Neuronal stem cell (in vitro differentiated cells): Measurements from ENCODE around the gene PDGFC. TPM values are rescaled to one million over a fixed set of nuclear protein-coding genes. Genes with fewer than 3 reads are reported as not detected.

Experiments used
- DNase-seq: peaks from one replicate; pipeline ENCODE4 v3.0.0-alpha.2; 2013; ENCODE audit warnings: low spot score
- H2AFZ ChIP-seq: one replicate; pipeline ENCODE4 v1.6.1; 2013; ENCODE audit warnings: mild to moderate bottlenecking, low read length, inconsistent platforms
- H2AK5ac ChIP-seq: 2 replicates; pipeline ENCODE4 v1.6.1; 2013; ENCODE audit warnings: low read depth, mild to moderate bottlenecking, inconsistent platforms, low read length, moderate library complexity, mixed read lengths
- H2BK120ac ChIP-seq: 2 replicates; pipeline ENCODE4 v1.6.1; 2013; ENCODE audit warnings: low read depth, mild to moderate bottlenecking, inconsistent platforms, low read length, moderate library complexity, mixed read lengths
- H2BK12ac ChIP-seq: one replicate; pipeline ENCODE4 v1.6.1; 2013; ENCODE audit warnings: low read length, inconsistent platforms
- H2BK15ac ChIP-seq: 2 replicates; pipeline ENCODE4 v1.6.1; 2013; ENCODE audit warnings: mild to moderate bottlenecking, low read length, inconsistent platforms, mixed read lengths
- H2BK5ac ChIP-seq: one replicate; pipeline ENCODE4 v1.6.1; 2013; ENCODE audit warnings: inconsistent platforms, mild to moderate bottlenecking, low read length, moderate library complexity
- H3K14ac ChIP-seq: one replicate; pipeline ENCODE4 v1.6.1; 2013; ENCODE audit warnings: low read length, inconsistent platforms
- H3K18ac ChIP-seq: 2 replicates; pipeline ENCODE4 v1.6.1; 2013; ENCODE audit warnings: low read length, inconsistent platforms
- H3K23ac ChIP-seq: 2 replicates; pipeline ENCODE4 v1.6.1; 2013; ENCODE audit warnings: low read depth, mild to moderate bottlenecking, mixed read lengths, low read length, inconsistent platforms; ENCODE audit not compliant: poor library complexity
- H3K27ac ChIP-seq: replicated peaks from 3 replicates; pipeline ENCODE4 v1.5.1; 2013; ENCODE audit warnings: low read length, inconsistent platforms
- H3K27me3 ChIP-seq, 3 experiments: 2 replicates each; pipeline ENCODE4 v1.6.1; 2013; ENCODE audit warnings: low read length in 3 of 3, mild to moderate bottlenecking in 2 of 3, inconsistent platforms in 1 of 3, low read depth in 1 of 3, mixed read lengths in 1 of 3, moderate library complexity in 1 of 3; ENCODE audit not compliant: control insufficient read depth in 3 of 3, insufficient read depth in 3 of 3
- H3K36me3 ChIP-seq, 2 donors: replicated peaks in 1 of 2; 2 replicates each; pipeline ENCODE4 v1.6.1; 2013; ENCODE audit warnings: low read length in 2 of 2; ENCODE audit not compliant: control insufficient read depth in 2 of 2, insufficient read depth in 2 of 2
- H3K4ac ChIP-seq: 2 replicates; pipeline ENCODE4 v1.6.1; 2013; ENCODE audit warnings: inconsistent platforms, mild to moderate bottlenecking, low read length, moderate library complexity
- H3K4me1 ChIP-seq, 2 donors: 1 replicate in 1 of 2; 2 replicates in 1 of 2; pipeline ENCODE4 v1.6.1; 2013; ENCODE audit warnings: low read length in 2 of 2, low read depth in 1 of 2; ENCODE audit not compliant: control insufficient read depth in 2 of 2, insufficient read depth in 1 of 2
- H3K4me2 ChIP-seq: one replicate; pipeline ENCODE4 v1.6.1; 2013; ENCODE audit warnings: mild to moderate bottlenecking, low read length, inconsistent platforms; ENCODE audit not compliant: insufficient read depth, poor library complexity, severe bottlenecking
- H3K4me3 ChIP-seq, 2 donors: 2 replicates each; pipeline ENCODE4 v1.5.1; 2013; ENCODE audit warnings: low read length in 2 of 2, mild to moderate bottlenecking in 2 of 2, inconsistent platforms in 1 of 2, moderate library complexity in 1 of 2
- H3K79me1 ChIP-seq: one replicate; pipeline ENCODE4 v1.6.1; 2013; ENCODE audit warnings: low read depth, mild to moderate bottlenecking, inconsistent platforms, low read length, moderate library complexity
- H3K9ac ChIP-seq: one replicate; pipeline ENCODE4 v1.6.1; 2013; ENCODE audit warnings: mild to moderate bottlenecking, low read depth, low read length, inconsistent platforms; ENCODE audit not compliant: poor library complexity
- H3K9me3 ChIP-seq, 2 donors: replicated peaks in 1 of 2; 2 replicates each; pipeline versions ENCODE3 to v1.6.1; 2013; ENCODE audit warnings: low read length in 2 of 2, mild to moderate bottlenecking in 2 of 2, inconsistent platforms in 1 of 2, low read depth in 1 of 2, mixed read lengths in 1 of 2, moderate library complexity in 1 of 2; ENCODE audit not compliant: control insufficient read depth in 2 of 2, insufficient read depth in 1 of 2
- H4K8ac ChIP-seq: one replicate; pipeline ENCODE4 v1.6.1; 2013; ENCODE audit warnings: low read depth, mild to moderate bottlenecking, inconsistent platforms, low read length, moderate library complexity
- H4K91ac ChIP-seq: one replicate; pipeline ENCODE4 v1.6.1; 2013; ENCODE audit warnings: low read length, low read depth, mild to moderate bottlenecking, inconsistent platforms; ENCODE audit not compliant: poor library complexity
- WGBS, 2 donors: extraction: QIAGEN DNeasy Blood & Tissue Kit; methylation state at CpG; one replicate each; pipeline ENCODE4 v1.1.7; 2013; ENCODE audit warnings: missing lambda C conversion rate in 2 of 2, mixed read lengths in 1 of 2; ENCODE audit not compliant: insufficient read length in 2 of 2, insufficient replicate concordance in 1 of 2; ENCODE audit errors: extremely low coverage in 2 of 2; 5-methylcytosine and 5-hydroxymethylcytosine counted together
- polyA plus RNA-seq, 2 experiments: library from polyadenylated mRNA; stranded (reverse); fragments of 200-250 nt; gene quantifications; one replicate each; pipeline ENCODE4 v1.2.3, GENCODE V29; 2013

The PDGFC gene
- 3.4 TPM for polyA plus RNA-seq (2013, experiment 1 of 2)
- polyA plus RNA-seq (2013, experiment 2 of 2) = 3.7 TPM

GRCh38 chr4:156971676-156972378, at the start of gene PDGFC:
Gene PDGFC, minus strand, starts transcription at chr4:156971799. Its CDS starts 896 bp downstream, at chr4:156970903.
- Histone ChIP-seq H3K4me3 (peak within 1 kb of the TSS; percentile 57 to 93), H3K4me1 (peaks cover 0 to 38% of the 10 kb centered on the region in 2 donors), H3K79me1 (no peaks in the 10 kb centered on the region), H3K36me3 (no peaks in the 10 kb centered on the region), H2BK5ac (peak within 1 kb of the TSS; percentile 45), H2AFZ (peak within 1 kb of the TSS; percentile 94), H2BK120ac (no peak within 1 kb of the TSS), H2BK12ac (no peak within 1 kb of the TSS), H3K23ac (no peak within 1 kb of the TSS), H3K9me3 (no peaks in the 10 kb centered on the region), H2AK5ac (no peak within 1 kb of the TSS), H3K4ac (no peak within 1 kb of the TSS), H3K4me2 (peak within 1 kb of the TSS; percentile 97), H3K14ac (no peak within 1 kb of the TSS), H2BK15ac (peak within 1 kb of the TSS; percentile 24), H3K9ac (peak within 1 kb of the TSS; percentile 88), H4K8ac (no peak within 1 kb of the TSS), H4K91ac (no peak within 1 kb of the TSS), H3K18ac (peak within 1 kb of the TSS; percentile 96), H3K27me3 (peaks cover 0 to 4% (median 0%) of the 10 kb centered on the region in 3 experiments), H3K27ac (no peak within 1 kb of the TSS)
- DNase-seq = peak; percentile 75
- WGBS, 2 donors = no CpG with 5 or more reads among the region's 60 CpGs

- Histone ChIP-seq H4K91ac (no peak overlapping the region), H3K4ac (no peak overlapping the region), H4K8ac (no peak overlapping the region), H3K4me2 (no peak overlapping the region), H2AFZ (no peak overlapping the region), H2AK5ac (no peak overlapping the region), H3K4me3 (no peak overlapping the region), H2BK120ac (no peak overlapping the region), H2BK15ac (no peak overlapping the region), H3K9me3 (no peaks in the 10 kb centered on the region), H3K27ac (no peak overlapping the region), H3K23ac (no peak overlapping the region), H3K14ac (no peak overlapping the region), H3K9ac (no peak overlapping the region), H3K18ac (no peak overlapping the region), H3K79me1 (no peaks in the 10 kb centered on the region), H3K36me3 (no peaks in the 10 kb centered on the region), H2BK5ac (no peak overlapping the region), H2BK12ac (no peak overlapping the region), H3K27me3 (no peaks in the 10 kb centered on the region), H3K4me1 (no peaks in the 10 kb centered on the region)
- no CpG with 5 or more reads among the region's 1 CpG for WGBS, 2 donors
- DNase-seq = no peak
These were observed 49.3 kb upstream of the PDGFC start for GRCh38 chr4:157020882-157021281.

- no peak overlapping the region for H3K18ac ChIP-seq
- no peak overlapping the region for H2BK12ac ChIP-seq
- H3K79me1 ChIP-seq = no peaks in the 10 kb centered on the region
- H4K8ac ChIP-seq = no peak overlapping the region
- WGBS, 2 donors = no CpG with 5 or more reads among the region's 3 CpGs
- no peak overlapping the region for H3K14ac ChIP-seq
- no peak overlapping the region for H2BK120ac ChIP-seq
- no peak overlapping the region for H3K9ac ChIP-seq
- no peak overlapping the region for H2AFZ ChIP-seq
- no peak overlapping the region for H3K4me3 ChIP-seq
- no peaks in the 10 kb centered on the region for H3K36me3 ChIP-seq
- no peak overlapping the region for H3K27ac ChIP-seq
- DNase-seq = no peak
- no peak overlapping the region for H2BK15ac ChIP-seq
- no peak overlapping the region for H3K4me2 ChIP-seq
- peaks cover 0 to 6% of the 10 kb centered on the region in 2 donors for H3K4me1 ChIP-seq
- H2BK5ac ChIP-seq = no peak overlapping the region
- H3K4ac ChIP-seq = no peak overlapping the region
- H3K27me3 ChIP-seq = no peaks in the 10 kb centered on the region
- H3K9me3 ChIP-seq = no peaks in the 10 kb centered on the region
- no peak overlapping the region for H3K23ac ChIP-seq
- no peak overlapping the region for H2AK5ac ChIP-seq
- no peak overlapping the region for H4K91ac ChIP-seq
These were observed 47.4 kb upstream of the PDGFC start for GRCh38 chr4:157018920-157019490.
